K562 (cell line): Measurements from ENCODE around the gene DNAJC6. TPM values are rescaled to one million over a fixed set of nuclear protein-coding genes. Genes with fewer than 3 reads are reported as not detected.

Source experiments
- ATAC-seq: fragments of 200-7000 bp; cut with Tn5 transposase; 3 replicates; pipeline ENCODE4 v1.9.1; 2020; ENCODE audit warnings: moderate library complexity
- BruUV-seq: library from RNA; stranded (reverse); fragments of 400-500 nt; replicated peaks from 2 replicates; lab custom pipeline; 2021; lab: Mats Ljungman, UMichigan
- CTCF ChIA-PET: fragments of 300-600 bp; formaldehyde crosslinking; extraction: SDS; loops from one replicate; lab custom pipeline; 2021; ENCODE audit warnings: low intra/inter-chr PET ratio; lab: Yijun Ruan, JAX
- POLR2A ChIA-PET: fragments of 300-600, 350-650 bp; sonication (Branson Sonifier 250); formaldehyde crosslinking; extraction: SDS; loops from one replicate; lab custom pipeline; 2021; ENCODE audit warnings: antibody characterized with exemption, inconsistent platforms; lab: Yijun Ruan, JAX
- DNase-seq, 4 experiments: peaks; one replicate each; pipeline versions ENCODE4 v3.0.0 to v3.0.0-alpha.2; 2011 to 2018; ENCODE audit warnings: low spot score in 3 of 4, mixed read lengths in 3 of 4; ENCODE audit errors: extremely low read depth in 1 of 4
- FAIRE-seq: peaks from 2 replicates; lab custom pipeline; 2011; peaks lifted over from hg19 to GRCh38; lab: Jason Lieb, UNC
- H2AFZ ChIP-seq: 2 replicates; pipeline ENCODE4 v1.6.0; 2011; ENCODE audit warnings: low read depth, low read length, control low read depth, inconsistent platforms
- H3K27ac ChIP-seq: fragments of 200-600 bp; 3 replicates; pipeline ENCODE4 v1.8.0; 2011; ENCODE audit warnings: low read depth, mild to moderate bottlenecking, control low read depth, inconsistent platforms, low read length, moderate library complexity, mixed read lengths; ENCODE audit errors: extremely low read depth
- H3K27me3 ChIP-seq, 2 experiments: fragments of 300-600 bp in 1 of 2; 2 replicates in 1 of 2; 3 replicates in 1 of 2; pipeline versions ENCODE4 v1.6.0 to v1.8.0; 2011; ENCODE audit warnings: inconsistent platforms in 2 of 2, low read length in 2 of 2, mild to moderate bottlenecking in 1 of 2, mixed read lengths in 1 of 2, moderate library complexity in 1 of 2; ENCODE audit not compliant: control insufficient read depth in 2 of 2, insufficient read depth in 2 of 2
- H3K36me3 ChIP-seq: fragments of 300-600 bp; 3 replicates; pipeline ENCODE4 v1.8.0; 2011; ENCODE audit warnings: mild to moderate bottlenecking, low read length, inconsistent platforms; ENCODE audit not compliant: control insufficient read depth, insufficient read depth
- H3K4me1 ChIP-seq, 2 experiments: fragments of 200-600 bp in 1 of 2; replicated peaks in 1 of 2; 2 replicates in 1 of 2; 3 replicates in 1 of 2; pipeline versions ENCODE4 v1.5.1 to v1.8.0; 2011; ENCODE audit warnings: inconsistent platforms in 2 of 2, low read length in 2 of 2, mild to moderate bottlenecking in 1 of 2, mixed read lengths in 1 of 2, moderate library complexity in 1 of 2; ENCODE audit not compliant: control insufficient read depth in 2 of 2, insufficient read depth in 2 of 2
- H3K4me2 ChIP-seq: 2 replicates; pipeline ENCODE4 v1.6.1; 2011; ENCODE audit warnings: low read length, control low read depth, inconsistent platforms, mixed read lengths; ENCODE audit not compliant: insufficient read depth
- H3K4me3 ChIP-seq: fragments of 200-600 bp; sonication (generic), shearing (Covaris generic); 2 replicates; pipeline ENCODE4 v1.5.1; 2016; ENCODE audit warnings: control low read depth, inconsistent platforms
- H3K79me2 ChIP-seq: fragments of 200-600 bp; 3 replicates; pipeline ENCODE4 v1.8.0; 2011; ENCODE audit warnings: low read length, inconsistent platforms; ENCODE audit not compliant: control insufficient read depth, insufficient read depth
- H3K9ac ChIP-seq, 2 experiments: 2 replicates each; pipeline versions ENCODE4 v1.6.0 to v1.6.1; 2011; ENCODE audit warnings: low read depth in 2 of 2, low read length in 2 of 2, control low read depth in 1 of 2, inconsistent platforms in 1 of 2, mild to moderate bottlenecking in 1 of 2, mixed read lengths in 1 of 2; ENCODE audit not compliant: insufficient read depth in 1 of 2
- H3K9me1 ChIP-seq: one replicate; pipeline ENCODE4 v1.6.0; 2011; ENCODE audit warnings: inconsistent platforms, mild to moderate bottlenecking, low read length, moderate library complexity; ENCODE audit not compliant: control insufficient read depth, insufficient read depth
- H3K9me3 ChIP-seq: replicated peaks from 2 replicates; pipeline ENCODE4 v1.5.1; 2011; ENCODE audit warnings: low read depth, low read length, inconsistent platforms; ENCODE audit not compliant: control insufficient read depth, insufficient read depth
- H4K20me1 ChIP-seq: replicated peaks from 2 replicates; pipeline ENCODE4 v1.6.1; 2011; ENCODE audit warnings: low read length, inconsistent platforms, mixed read lengths; ENCODE audit not compliant: control insufficient read depth, insufficient read depth
- ELF2 ChIP-seq: fragments of 250-450 bp; sonication (Bioruptor Pico); IDR thresholded peaks from 2 replicates; pipeline ENCODE4 v1.5.0; 2021; ENCODE audit warnings: mild to moderate bottlenecking
- FOXJ2 ChIP-seq: fragments of 200-800 bp; sonication (Bioruptor generic); IDR thresholded peaks from 2 replicates; pipeline ENCODE4 v1.6.1; 2016; ENCODE audit warnings: missing genetic modification characterization, missing compliant biosample characterization
- GTF2A2 ChIP-seq: IDR thresholded peaks from 2 replicates; pipeline ENCODE4 v1.6.1; 2016; ENCODE audit warnings: mild to moderate bottlenecking, missing genetic modification characterization, missing compliant biosample characterization
- KDM1A ChIP-seq, 2 experiments: fragments of 450-650 bp; IDR thresholded peaks; 2 replicates each; pipeline ENCODE4 v1.6.1; 2016; ENCODE audit warnings: mild to moderate bottlenecking in 2 of 2
- KDM2B ChIP-seq: fragments of 250-450 bp; sonication (Bioruptor Pico); IDR thresholded peaks from 2 replicates; pipeline ENCODE4 v1.8.0; 2021; ENCODE audit warnings: mild to moderate bottlenecking, moderate library complexity
- MAFK ChIP-seq: IDR thresholded peaks from 2 replicates; pipeline ENCODE4 v1.6.1; 2011; ENCODE audit warnings: low read length, improper control_type of control experiment
- NFATC3 ChIP-seq: fragments of 450-650 bp; IDR thresholded peaks from 2 replicates; pipeline ENCODE4 v1.6.1; 2017; ENCODE audit warnings: mild to moderate bottlenecking
- RBM34 ChIP-seq: fragments of 200-400 bp; formaldehyde crosslinking; IDR thresholded peaks from 2 replicates; pipeline ENCODE4 v1.6.1; 2018; ENCODE audit warnings: low read length, borderline replicate concordance; ENCODE audit not compliant: insufficient read depth
- SIN3A ChIP-seq, 2 experiments: fragments of 150-350 bp in 1 of 2; IDR thresholded peaks; 2 replicates each; pipeline ENCODE4 v1.6.1; 2011 to 2016; ENCODE audit warnings: borderline replicate concordance in 2 of 2, low read depth in 2 of 2, low read length in 2 of 2, mild to moderate bottlenecking in 2 of 2, moderate library complexity in 2 of 2; ENCODE audit not compliant: control insufficient read depth in 1 of 2
- SNAPC5 ChIP-seq: fragments of 250-450 bp; sonication (Bioruptor Pico); IDR thresholded peaks from 2 replicates; pipeline ENCODE4 v1.8.0; 2021; ENCODE audit warnings: moderate library complexity, mild to moderate bottlenecking, inconsistent platforms
- STAG1 ChIP-seq: sonication (generic); formaldehyde crosslinking; IDR thresholded peaks from 2 replicates; pipeline ENCODE4 v1.5.0; 2020; ENCODE audit warnings: missing genetic modification reagents, borderline replicate concordance
- STAT5A ChIP-seq: IDR thresholded peaks from 2 replicates; pipeline ENCODE4 v1.6.1; 2012; ENCODE audit warnings: low read length, inconsistent platforms, borderline replicate concordance
- TEAD4 ChIP-seq, 2 experiments: sonication (generic) in 1 of 2; formaldehyde crosslinking in 1 of 2; IDR thresholded peaks; 2 replicates each; pipeline versions ENCODE4 v1.6.1 to v1.8.0; 2012 to 2022; ENCODE audit warnings: borderline replicate concordance in 1 of 2, inconsistent platforms in 1 of 2, low read length in 1 of 2, mild to moderate bottlenecking in 1 of 2, missing genetic modification reagents in 1 of 2
- THRB ChIP-seq: fragments of 450-650 bp; formaldehyde crosslinking; conservative IDR thresholded peaks from 2 replicates; pipeline ENCODE4 v1.4.0; 2022; ENCODE audit warnings: mild to moderate bottlenecking, missing genetic modification characterization
- UBTF ChIP-seq, 2 experiments: IDR thresholded peaks; 2 replicates each; pipeline ENCODE4 v1.6.1; 2012; ENCODE audit warnings: improper control_type of control experiment in 2 of 2, low read depth in 2 of 2, low read length in 2 of 2, borderline replicate concordance in 1 of 2
- XRCC5 ChIP-seq: fragments of 200-400 bp; formaldehyde crosslinking; IDR thresholded peaks from 2 replicates; pipeline ENCODE4 v1.6.1; 2017; ENCODE audit warnings: low read depth, mild to moderate bottlenecking, low read length
- YBX1 ChIP-seq: fragments of 450-650 bp; IDR thresholded peaks from 2 replicates; pipeline ENCODE4 v1.7.1; 2016; ENCODE audit warnings: mild to moderate bottlenecking
- ZC3H4 ChIP-seq: sonication (generic); formaldehyde crosslinking; IDR thresholded peaks from 2 replicates; pipeline ENCODE4 v1.9.0; 2021; ENCODE audit warnings: missing genetic modification reagents, borderline replicate concordance
- ZKSCAN1 ChIP-seq: fragments of 150-350 bp; IDR thresholded peaks from 2 replicates; pipeline ENCODE4 v1.6.1; 2016; ENCODE audit warnings: low read depth, low read length
- ZNF561 ChIP-seq: fragments of 450-650 bp; formaldehyde crosslinking; conservative IDR thresholded peaks from 2 replicates; pipeline ENCODE4 v1.4.0; 2020; ENCODE audit warnings: mild to moderate bottlenecking, moderate library complexity
- WGBS: fragments of 100-300 bp; shearing (Covaris generic); methylation state at CpG from one replicate; pipeline ENCODE4 v1.1.6; 2016; ENCODE audit warnings: low coverage, mixed read lengths; ENCODE audit not compliant: insufficient coverage; ENCODE audit errors: missing lambda C conversion rate; 5-methylcytosine and 5-hydroxymethylcytosine counted together
- in situ Hi-C: fragments of 300-500 bp; cut with MboI; formaldehyde crosslinking; loops from 4 replicates; pipeline ENCODE4 v1.15.0; 2018; ENCODE audit warnings: inconsistent platforms, mixed read lengths
- intact Hi-C: fragments of 100-400 bp; cut with micrococcal nuclease; formaldehyde crosslinking; loops from 2 replicates; pipeline ENCODE4 v1.14.2; 2022
- polyA plus RNA-seq, 8 experiments: library from polyadenylated mRNA; depleted of rRNA in 4 of 8; stranded (reverse) in 5 of 8; unstranded in 3 of 8; fragments of >200 nt; fragmentation: Nextera tagmentation in 2 of 8; fragmentation: Illumina TruSeq in 1 of 8; extraction: Ambion mirVana in 2 of 8; extraction: Trizol in 1 of 8; gene quantifications; 2 replicates each; pipeline versions ENCODE4 v1.2.1 to v1.2.3, GENCODE V29; 2011 to 2014; ENCODE audit warnings: inconsistent platforms in 1 of 8, missing spikeins in 1 of 8
- total RNA-seq, 7 experiments: library from RNA; depleted of rRNA in 6 of 7; stranded (reverse); fragments of >200 nt in 6 of 7; fragmentation: Illumina TruSeq in 2 of 7; extraction: Trizol in 2 of 7; gene quantifications; 2 replicates each; pipeline versions ENCODE4 v1.2.1 to v1.2.3, GENCODE V29; 2011 to 2021; ENCODE audit warnings: low replicate concordance in 1 of 7

Gene DNAJC6
- total and polyA plus RNA-seq, 9 of the 15 experiments (the other 6 are each of a cell fraction or from before 2014, with no cell fraction given), result 6.7 to 78.7 (median 28.0) TPM

GRCh38 chr1:65339866-65340468 lies 30.6 kb downstream of the DNAJC6 start:
- FAIRE-seq, result peak; percentile 67
- in situ Hi-C loops (no loop called here), intact Hi-C loops (no loop called here)
- Histone ChIP-seq H3K9ac (peak overlapping the region in 1 of 2 experiments; percentile 11; a peak in 1 of 4 replicates), H3K79me2 (peaks cover 95% of the 10 kb centered on the region), H3K4me1 (peaks cover 8 to 29% of the 10 kb centered on the region in 2 experiments), H2AFZ (no peak overlapping the region), H3K36me3 (peaks cover 32% of the 10 kb centered on the region), H3K9me3 (no peaks in the 10 kb centered on the region; the same call in 1 of the 2 replicates), H3K27me3 (no peaks in the 10 kb centered on the region), H3K9me1 (peaks cover 6% of the 10 kb centered on the region), H4K20me1 (peaks cover 25% of the 10 kb centered on the region), H3K4me2 (peak overlapping the region; percentile 36; the same call in 1 of the 2 replicates), H3K27ac (no peak overlapping the region), H3K4me3 (no peak overlapping the region)
- peak; percentile 16 to 47 (median 30) for DNase-seq
- peak; percentile 67 for ATAC-seq
- ChIA-PET CTCF (no interaction called here), POLR2A (interaction anchor here (0.6 kb wide), 1 partner anchor 11 kb away, joined by 3 read pairs; no protein-coding TSS in a partner anchor)
- 36% methylated on average over 3 of the region's 3 CpGs for WGBS
- no TSS peak for BruUV-seq
- TF ChIP-seq STAT5A, result no peak
- TF ChIP-seq ZC3H4 (CRISPR knock-in tag), result no peak
- TF ChIP-seq UBTF (IDR thresholded peaks at IDR 0.05; ENCODE audit: borderline replicate concordance in 1 of 2, low read depth in 2 of 2, low read length in 2 of 2), result no peak
- no peak for TF ChIP-seq THRB (CRISPR knock-in tag)
- TF ChIP-seq GTF2A2 (tag), result no peak
- TF ChIP-seq FOXJ2 (tag), result no peak
- no peak; a peak in 1 of 4 replicates for TF ChIP-seq KDM1A (IDR thresholded peaks at IDR 0.05)
- no peak for TF ChIP-seq YBX1
- TF ChIP-seq SNAPC5, result no peak
- TF ChIP-seq ELF2 (CRISPR knock-in tag), result no peak
- no peak for TF ChIP-seq RBM34
- 0 out of 2 replicates have a peak, but pooled peaks have one; percentile 31 for TF ChIP-seq TEAD4 (IDR thresholded peaks at IDR 0.05; ENCODE audit: low read length)
- no peak for TF ChIP-seq TEAD4 (CRISPR knock-in tag; IDR thresholded peaks at IDR 0.05; ENCODE audit: borderline replicate concordance)
- TF ChIP-seq KDM2B (CRISPR knock-in tag), result no peak
- no peak for TF ChIP-seq MAFK
- TF ChIP-seq ZNF561 (CRISPR knock-in tag), result no peak
- TF ChIP-seq ZKSCAN1, result no peak
- TF ChIP-seq SIN3A (IDR thresholded peaks at IDR 0.05; ENCODE audit: borderline replicate concordance in 2 of 2, control insufficient read depth in 1 of 2, low read depth in 2 of 2, low read length in 2 of 2), result peak in 1 of 2 experiments; percentile 62; a peak in 1 of 4 replicates
- no peak for TF ChIP-seq STAG1
- TF ChIP-seq NFATC3, result no peak
- TF ChIP-seq XRCC5, result no peak
